GM21723 (cell line): ENCODE data around the gene VWA8.
A peak's percentile ranks its signal among the peaks of the same experiment; 100 is the strongest.

Source experiments
- ATAC-seq: cut with Tn5 transposase; IDR thresholded peaks from one replicate; pipeline ENCODE4 v1.9.1; 2021; ENCODE audit warnings: mild to moderate bottlenecking, moderate library complexity; ENCODE audit not compliant: unreplicated experiment

The VWA8 gene

DNA sequence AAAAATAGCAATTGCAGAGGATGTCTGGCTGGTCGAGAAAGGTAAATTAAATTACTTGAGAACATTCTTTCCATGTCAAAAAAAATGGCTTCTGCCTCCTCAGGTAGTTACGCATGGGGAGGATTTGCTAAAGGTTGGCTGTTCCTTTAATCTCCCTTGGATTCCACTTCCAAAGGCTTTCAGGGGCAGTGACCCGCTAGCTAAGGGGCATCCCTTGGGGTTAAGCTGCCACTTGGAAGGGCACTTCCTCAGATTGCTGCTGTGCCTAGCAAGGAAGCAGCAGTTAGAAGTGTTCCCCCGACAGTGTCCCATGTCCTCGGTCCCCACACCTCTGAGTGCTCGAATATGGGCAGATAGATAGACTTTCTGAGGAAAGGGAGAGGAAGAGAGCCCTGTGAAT, 395.1 kb downstream of the VWA8 start:
- ATAC-seq, result no peak

DNA sequence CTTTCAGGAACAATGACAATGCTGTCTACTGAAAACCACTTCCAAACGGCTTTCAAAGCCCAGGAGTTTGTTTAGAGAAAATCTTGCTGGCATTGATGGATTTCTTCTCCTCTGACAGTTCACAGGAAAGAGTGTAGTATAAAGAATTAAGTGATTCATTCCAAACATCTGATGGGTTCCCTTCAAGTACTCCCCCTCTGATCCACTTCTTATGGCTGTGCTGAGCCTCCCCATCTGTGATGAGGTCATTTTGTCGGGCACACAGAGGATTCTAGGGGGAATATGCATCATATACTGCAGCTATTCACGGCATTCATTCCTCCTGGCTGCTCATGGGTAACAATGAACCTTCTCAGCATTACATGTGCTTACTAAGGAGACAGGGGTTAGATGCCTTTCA, 395.7 kb downstream of the VWA8 start:
- no peak for ATAC-seq

DNA sequence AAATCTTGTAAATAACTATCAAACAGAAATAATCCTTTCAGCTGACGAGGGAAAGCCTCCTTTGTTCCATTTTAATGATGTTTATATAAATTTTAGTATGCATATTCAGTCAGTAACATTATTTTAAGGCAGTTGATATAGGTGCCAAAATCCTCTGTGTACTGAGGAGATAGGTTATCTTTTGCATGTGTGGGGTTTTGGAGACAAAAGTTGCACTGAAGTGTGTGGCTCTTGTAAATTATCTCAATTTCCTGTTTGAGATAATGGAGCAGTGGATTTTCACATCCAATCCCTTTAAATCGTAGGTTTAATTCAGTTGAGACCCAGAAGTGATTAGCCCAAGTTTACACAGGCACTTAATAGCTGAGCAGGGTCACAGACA, 396.9 kb downstream of the VWA8 start:
- no peak for ATAC-seq

DNA sequence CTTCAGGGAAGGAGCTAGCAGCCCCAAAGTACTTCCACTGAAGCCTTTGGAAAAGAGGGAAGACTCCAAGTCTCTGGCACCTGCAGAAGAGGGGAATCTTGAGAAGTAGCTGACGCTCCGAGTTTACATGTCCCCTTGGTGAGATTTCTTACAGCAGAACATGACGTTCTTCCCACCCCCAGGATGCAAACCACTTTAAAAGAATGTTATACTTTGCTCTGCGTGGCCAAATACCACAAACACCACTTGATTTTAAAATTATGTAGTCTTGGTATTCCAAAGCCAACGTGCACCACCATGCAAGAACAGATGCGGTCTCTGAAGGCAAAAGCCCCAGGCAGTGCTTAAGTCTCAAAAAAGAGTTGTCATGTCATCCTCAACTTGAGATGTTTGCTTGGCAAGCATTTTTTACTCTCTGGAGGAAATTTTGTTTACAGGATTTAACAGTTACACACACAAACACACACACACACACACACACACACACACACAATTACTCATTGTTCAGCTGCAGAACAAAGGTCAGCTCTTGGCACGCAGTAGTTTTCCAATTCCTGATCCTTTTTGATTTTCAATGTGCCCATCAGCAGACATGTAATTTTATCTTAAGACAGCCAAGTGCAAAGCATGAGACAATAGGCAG, 397.4 kb downstream of the VWA8 start:
- no peak for ATAC-seq

DNA sequence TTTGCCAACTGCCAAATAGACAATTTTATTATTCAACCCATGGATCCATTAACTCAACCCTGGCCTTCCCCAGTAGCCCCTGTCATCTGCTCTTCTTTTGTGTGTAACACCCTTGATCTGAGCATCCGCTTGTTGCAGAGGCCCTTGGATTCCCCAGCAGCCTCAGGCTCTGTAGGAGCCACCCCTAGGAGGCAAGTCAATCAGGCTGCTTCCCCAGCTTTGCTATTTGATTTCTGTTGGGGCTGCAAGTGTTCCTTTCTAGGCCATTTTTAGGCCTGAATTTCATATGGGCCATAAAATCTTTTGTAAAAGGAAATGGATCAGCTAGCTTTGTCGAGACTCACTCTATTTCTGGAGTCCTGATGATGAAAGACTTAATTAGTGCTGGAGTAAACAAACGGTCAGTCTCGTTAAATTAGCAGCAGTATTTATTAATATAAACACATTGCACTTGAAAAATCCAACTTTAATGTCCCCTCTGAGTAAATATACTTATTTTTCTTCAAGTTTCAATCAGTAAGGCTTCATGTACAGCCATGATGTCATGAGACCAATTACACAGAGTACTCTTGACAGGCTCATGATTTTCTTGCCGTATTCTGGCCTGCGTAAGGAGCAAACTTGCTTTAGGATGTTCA, 398.2 kb downstream of the VWA8 start:
- no peak for ATAC-seq

DNA sequence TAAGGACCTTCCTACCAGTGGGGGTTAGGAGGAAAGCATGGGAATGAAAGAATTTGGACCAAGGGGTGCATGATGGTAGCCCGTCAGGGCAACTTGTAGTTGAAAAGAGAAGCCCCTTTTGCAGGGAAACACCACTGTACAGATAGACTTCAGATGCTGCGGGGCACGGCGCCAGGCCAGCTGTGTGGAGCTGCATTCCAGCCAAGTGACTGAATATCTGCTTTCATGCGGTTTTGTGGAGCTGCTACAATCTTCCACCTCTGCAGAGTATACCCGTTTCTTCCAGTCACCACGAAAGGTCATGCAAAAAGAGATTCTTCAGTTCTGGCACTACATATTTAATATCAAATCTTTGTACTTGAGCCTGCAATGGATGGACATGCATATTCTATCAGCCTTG, 398.8 kb downstream of the VWA8 start:
- no peak for ATAC-seq

DNA sequence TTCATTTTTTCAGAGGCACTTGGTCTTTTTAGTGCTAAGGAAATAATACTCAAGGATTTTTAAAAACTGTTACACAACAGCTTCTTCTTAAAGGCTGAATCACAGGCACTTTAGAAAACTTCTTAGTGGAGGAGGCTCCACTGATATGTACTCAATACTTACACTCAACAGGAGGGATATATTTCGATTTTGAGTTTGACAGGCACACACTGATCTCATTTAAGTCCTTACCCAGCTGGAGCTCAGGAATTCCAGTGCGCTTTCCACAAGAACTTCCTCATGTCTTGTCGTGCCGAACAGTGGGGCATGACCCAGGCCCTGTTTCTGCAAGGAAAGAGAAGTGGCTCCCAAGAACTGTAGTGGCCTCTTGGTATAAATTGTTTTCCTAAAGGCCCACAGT, 399.7 kb downstream of the VWA8 start:
- no peak for ATAC-seq

DNA sequence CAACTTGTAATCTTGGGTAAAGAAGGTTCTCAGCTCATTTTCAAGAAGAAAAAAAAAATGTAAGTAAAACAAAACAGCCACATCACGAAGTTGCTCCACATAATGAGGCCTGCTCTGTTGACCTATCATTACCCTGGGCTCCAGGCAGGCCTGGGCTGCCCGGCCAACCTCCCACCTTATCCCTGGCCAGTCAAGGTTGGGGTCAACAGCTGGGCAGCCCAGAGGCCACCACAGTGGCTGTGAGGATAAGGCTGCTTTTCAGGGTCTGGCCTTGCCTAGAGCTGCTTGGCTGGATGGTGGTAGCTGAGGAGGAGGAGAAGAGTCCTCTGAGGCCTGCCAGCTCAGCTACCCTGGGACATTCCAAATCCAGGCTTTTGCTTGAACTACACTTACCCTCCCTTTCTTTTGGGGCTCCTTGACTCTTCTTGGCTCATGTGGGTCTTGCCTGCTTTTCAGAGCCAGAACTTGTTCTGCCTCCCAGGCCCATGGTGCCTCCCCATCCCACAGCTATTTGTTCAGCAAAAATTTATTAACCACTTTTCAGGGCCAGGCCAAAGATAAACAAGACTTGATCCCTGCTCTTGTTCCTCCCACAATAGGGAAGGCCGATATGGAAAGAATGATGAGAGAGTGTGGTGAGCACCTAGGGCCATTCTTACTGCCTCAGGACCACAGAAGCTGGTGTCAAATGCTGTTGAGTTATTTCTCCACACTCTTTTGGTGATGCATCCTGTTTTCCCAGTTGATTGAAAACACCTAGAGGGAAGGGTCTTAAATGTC, 401.9 kb downstream of the VWA8 start:
- no peak for ATAC-seq

DNA sequence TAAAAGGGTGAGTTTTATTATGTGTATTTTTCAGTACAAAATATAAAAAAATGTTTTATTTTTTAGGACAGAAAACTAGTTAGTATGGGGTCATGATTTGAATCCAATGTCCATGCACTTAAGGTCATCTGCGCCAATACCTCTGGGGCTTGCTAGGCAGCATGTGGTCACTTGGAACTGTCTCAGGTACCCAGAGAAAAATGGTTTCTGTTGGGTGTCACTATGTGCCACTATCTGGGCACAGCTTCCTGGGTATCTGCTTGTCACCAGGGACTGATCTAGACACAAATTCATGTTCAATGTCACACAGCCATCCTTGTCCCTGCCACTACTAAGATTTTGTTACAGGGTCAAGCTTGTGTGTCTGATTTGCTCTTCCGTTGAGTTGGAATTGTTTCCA, 403.2 kb downstream of the VWA8 start:
- ATAC-seq, result no peak

DNA sequence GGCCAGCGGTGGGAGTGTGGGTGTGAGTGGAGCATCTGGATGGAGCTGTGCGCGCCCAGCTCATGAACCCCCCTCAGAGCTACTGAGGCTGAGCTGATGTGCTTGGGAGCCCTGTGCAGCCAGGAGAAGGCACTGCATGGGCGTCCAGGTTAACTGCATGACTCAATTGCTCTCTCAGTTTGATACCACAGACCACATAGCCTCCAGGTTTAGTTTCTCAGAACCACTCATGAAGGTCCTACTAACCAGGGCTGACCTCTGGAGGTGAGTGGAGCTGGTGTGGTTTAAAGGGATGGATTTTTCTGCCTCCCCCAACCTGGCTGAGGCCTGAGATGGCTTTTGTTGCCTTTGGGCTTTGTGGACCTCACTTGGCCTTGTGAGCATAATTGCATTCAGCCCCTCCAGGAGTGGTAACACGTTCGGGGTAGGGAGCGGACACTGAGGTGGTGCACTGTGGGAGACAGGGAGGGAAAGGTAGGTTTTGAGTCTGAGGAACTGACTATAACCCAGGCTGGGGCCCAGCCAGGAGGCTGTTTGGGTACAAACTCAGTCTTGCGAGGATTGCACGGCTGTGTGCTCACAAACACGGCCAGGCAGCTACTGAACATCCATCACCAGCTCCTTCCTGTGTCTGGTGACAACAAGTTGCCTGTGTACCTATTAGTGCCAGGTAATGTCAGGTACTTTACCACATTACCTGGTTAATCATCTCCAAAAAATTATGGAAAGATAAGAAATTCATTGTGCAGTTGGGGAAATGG, 406.1 kb downstream of the VWA8 start:
- peak; percentile 97 for ATAC-seq

DNA sequence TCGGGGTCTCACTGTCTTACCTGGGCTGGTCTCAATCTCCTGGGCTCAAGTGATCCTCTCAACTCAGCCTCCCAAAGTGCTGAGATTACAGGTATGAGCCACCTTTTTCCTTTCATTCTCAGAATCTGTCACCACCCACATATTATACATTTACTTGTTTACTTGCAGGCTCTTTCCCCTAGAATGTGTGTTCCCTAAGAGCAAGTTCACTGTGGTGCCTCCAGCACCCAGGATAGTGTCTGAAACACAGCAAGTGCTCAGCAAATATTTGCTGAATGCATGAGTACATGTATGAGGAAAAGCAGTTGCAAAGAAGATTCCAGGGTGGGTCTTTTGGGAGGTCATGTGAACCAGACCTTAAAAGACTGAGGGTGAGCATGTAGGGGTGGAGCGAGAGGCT, 406.7 kb downstream of the VWA8 start:
- ATAC-seq, result peak; percentile 23

DNA sequence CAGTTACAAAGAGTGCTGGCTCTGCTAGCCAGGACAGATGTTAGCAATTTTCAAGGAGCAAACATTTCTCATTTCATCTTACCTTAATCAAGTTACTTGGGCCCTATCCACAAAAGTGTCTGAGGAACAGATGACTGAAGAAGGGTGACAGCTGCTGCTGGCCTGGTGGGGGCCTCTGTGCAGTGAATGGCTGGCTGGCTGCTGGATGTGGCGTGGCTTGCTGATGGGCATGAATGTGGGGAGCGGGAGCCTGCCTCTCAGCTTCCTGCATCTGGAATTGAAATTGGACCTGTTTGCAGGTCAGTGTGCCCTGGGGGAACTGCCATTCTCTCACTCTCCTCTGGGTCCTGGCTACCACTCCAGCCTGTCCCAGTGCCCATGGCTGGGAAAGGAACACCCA, 408.9 kb downstream of the VWA8 start:
- no peak for ATAC-seq

DNA sequence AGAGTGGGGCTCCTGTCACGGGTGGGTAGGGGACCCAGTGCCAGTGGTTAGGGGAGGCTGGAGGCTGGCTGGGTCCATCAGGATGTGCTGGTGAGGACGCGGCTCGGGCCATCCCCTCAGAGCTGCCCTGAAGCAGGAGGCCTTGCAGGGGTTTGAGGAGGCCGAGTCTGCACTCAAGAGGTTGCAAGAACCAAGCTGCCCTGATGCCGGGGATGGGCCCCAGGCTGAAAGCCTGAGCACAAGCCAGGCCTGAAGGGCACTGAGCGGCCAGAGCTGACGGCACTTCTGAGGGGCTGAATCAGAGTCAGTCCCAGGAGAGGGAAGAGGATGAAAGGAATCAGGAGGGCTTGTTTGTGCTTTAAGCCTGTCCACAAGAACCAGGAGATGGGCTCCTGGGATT, 410.6 kb downstream of the VWA8 start:
- no peak for ATAC-seq

DNA sequence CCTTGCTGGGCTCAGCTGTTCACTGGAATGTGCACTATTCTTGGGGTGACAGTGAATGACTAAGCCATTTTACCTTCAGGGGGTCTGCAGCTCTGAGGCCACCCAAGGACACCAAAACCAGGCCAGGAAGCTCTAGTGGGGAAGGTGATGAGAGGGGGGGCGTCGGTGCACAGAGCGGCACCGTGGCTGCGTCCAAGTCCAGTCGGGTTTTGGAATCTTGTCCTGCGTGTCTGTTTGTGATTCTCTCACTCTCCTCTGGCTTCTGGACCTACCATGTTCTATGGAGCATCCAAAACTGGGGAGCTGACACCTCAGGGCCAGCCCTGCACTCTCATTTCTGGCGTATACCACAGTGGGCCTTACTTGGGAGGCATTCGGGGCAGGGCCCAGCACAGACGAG, 411.4 kb downstream of the VWA8 start:
- ATAC-seq, result no peak

DNA sequence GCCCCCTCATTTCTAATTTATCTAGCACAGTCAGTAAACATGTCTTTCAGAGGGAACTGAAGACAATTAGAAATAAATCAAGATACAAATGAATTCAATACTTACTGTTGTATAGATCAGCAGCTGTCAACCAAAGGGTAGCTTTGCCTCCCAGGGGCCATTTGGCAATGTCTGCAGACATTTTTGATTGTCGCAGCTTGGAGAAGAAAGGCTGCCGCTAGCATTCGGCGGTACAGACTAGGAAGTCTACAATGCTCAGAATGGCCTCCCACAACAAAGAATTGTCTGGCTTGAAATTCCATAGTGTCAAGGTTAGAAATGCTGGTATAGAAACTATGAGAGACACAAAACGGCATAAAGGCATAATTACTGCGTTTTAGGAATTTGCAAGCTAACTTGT, 412.0 kb downstream of the VWA8 start:
- no peak for ATAC-seq

DNA sequence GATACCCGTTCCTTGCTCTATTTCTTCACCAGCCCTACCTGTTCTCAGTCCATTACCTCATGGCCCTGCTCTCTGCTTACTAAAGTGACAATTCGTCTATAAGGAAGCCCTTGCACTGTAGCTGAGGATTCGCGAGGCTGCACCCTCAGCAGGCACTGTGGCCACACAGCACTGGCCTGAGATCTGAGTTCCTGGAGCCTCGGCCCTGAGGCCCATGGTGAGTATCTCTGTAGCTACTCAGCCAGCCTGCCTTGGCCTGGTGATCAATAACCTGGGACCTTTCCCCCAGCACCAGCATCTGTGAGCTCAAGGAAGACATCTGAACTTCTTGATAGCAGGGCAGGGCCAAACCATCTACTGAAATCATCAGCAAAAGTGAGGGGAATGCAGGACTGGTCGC, 412.9 kb downstream of the VWA8 start:
- no peak for ATAC-seq

DNA sequence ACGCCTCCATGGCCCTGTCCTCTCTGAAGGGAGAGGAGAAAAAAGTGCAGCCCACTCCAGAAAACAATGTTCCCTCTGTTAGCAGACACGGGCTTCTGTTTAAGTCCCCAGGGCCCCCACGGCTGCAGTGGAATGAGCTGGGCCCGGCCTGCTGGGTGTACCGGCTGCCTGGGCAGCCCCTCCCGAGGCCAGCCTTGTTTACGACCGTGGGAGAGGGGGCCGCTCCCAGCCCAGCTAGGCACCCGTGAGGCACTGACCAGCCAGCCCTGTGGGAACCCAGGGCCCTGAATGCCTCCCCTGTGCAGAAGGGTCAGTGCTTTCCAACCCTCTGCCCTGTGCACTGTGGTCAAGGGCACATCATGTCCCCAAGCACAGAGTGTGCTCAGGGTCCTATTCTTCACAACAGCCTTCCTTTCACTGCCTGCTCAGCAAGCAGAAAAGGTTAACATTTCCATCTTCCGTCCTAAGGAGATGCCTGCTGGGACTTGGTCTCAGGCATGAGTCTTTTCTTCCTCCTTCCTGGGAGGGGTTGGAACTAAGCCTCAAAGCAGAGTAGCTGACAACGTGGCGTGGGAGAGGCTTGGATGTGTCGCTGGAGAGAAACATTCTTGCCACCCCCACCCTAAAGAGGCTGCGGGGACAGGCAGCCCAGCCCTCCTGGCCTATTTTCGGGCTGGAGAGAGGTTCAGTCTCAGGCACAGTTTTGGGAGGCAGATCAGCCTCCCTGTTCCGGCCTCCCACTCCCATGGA, 413.5 kb downstream of the VWA8 start:
- no peak for ATAC-seq

DNA sequence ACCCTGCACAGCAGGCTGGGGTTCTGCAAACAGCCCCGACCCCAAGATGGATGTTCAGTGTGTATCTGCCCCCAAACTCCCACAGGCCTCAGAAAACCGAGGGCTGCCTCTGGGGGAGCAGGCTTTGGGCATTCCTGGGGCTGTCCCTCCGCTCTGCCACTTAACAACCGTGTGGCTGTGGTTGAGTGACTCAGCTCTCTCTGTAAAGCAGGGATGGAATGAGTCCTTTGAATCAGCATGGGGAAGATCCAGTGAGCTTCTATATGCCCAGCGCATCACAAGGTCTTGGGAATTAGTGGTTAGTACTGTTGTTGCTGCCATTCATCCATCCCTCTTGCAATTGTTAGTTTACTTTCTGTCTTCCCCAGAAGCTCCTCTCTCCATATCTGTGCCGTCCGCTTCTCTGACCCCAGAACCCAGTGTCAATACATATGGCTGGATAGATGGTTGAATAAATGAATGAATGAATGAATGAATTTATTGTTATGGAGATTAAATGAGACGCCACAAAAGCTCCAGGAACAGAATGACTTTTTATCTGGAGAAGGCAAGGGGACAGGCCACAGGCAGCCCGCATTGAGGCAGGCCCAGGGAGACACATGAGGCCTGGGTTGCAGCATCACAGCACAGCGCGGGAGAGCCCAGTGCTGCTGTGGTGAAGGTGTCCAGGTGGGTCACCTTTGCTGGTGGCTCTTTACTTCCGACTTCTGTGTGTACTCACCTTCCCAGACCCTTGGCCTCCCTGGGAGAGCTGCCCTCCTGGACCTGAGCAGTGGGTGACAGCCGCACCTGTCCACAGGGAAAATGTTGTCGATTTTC, 414.3 kb downstream of the VWA8 start:
- ATAC-seq, result no peak

DNA sequence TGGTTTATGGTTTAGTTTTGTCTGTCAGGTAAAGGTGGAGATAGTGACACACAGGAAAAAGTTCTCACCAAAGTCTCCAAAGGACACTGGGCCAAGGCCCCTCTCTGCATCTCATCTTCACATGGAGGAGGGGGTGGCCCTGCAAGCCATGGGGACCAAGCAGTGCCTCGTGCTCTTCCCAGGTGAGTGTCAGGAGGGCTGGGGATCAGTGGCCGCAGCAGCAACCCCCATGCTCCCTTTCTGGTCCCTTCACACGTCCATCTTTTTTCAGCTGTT, 415.5 kb downstream of the VWA8 start:
- no peak for ATAC-seq

DNA sequence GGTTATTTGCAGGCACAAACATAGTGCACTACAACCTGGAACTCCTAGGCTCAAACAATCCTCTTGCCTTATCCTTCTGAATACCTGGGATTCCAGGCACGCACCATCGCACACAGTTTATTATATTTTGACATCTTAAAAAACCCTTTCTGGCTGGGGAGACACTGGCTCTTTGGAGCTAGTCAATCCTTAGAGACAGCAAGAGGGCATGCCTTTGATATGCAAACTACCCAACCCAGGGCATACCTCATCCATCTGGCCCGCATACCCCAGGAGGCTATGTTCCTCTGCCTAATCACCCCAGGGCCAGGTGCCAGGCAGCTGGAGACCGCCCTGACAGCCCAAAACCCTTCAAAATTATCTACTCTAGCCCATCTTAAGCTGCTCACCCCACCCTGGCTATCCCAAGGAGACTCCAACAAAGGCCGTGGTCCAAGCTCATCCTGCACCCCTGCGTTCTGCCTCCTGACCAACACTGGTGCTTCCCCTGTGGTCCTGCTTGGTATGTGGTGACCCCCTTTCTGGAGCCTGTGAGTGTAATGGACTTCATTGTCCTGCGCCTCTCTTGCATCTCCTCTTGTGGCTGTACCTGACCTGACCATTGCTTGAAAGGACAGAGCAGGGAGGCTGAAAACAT, 417.1 kb downstream of the VWA8 start:
- no peak for ATAC-seq
